ENCODE measurements around the gene CHURC1.
A peak's percentile ranks its signal among the peaks of the same experiment; 100 is the strongest.

The CHURC1 gene

GRCh38 chr14:64954491-64955240 is 40.4 kb downstream of the CHURC1 start:
- DNase-seq (ENCODE audit: low read depth): no peak
- TF ChIP-seq CTCF (conservative IDR thresholded peaks at IDR 0.05; ENCODE audit: low read depth, low read length): no peak
- H3K4me3 ChIP-seq (ENCODE audit: low read depth, low read length): no peak overlapping the region

GRCh38 chr14:64955297-64955696 is 41.0 kb downstream of the CHURC1 start:
- no peak for TF ChIP-seq CTCF (conservative IDR thresholded peaks at IDR 0.05; ENCODE audit: low read depth, low read length)
- no peak overlapping the region for H3K4me3 ChIP-seq (ENCODE audit: low read depth, low read length)
- no peak for DNase-seq (ENCODE audit: low read depth)

- H3K4me3 ChIP-seq (ENCODE audit: low read depth, low read length): no peak overlapping the region
- no peak for DNase-seq (ENCODE audit: low read depth)
- no peak for TF ChIP-seq CTCF (conservative IDR thresholded peaks at IDR 0.05; ENCODE audit: low read depth, low read length)
Measured at GRCh38 chr14:64956697-64957406, 42.6 kb downstream of the CHURC1 start.

GRCh38 chr14:64958201-64958600 is 43.9 kb downstream of the CHURC1 start:
- DNase-seq (ENCODE audit: low read depth): no peak
- TF ChIP-seq CTCF (conservative IDR thresholded peaks at IDR 0.05; ENCODE audit: low read depth, low read length): no peak
- H3K4me3 ChIP-seq (ENCODE audit: low read depth, low read length): no peak overlapping the region

- DNase-seq (ENCODE audit: low read depth): no peak
- no peak for TF ChIP-seq CTCF (conservative IDR thresholded peaks at IDR 0.05; ENCODE audit: low read depth, low read length)
Measured at GRCh38 chr14:64958743-64959142, 44.5 kb downstream of the CHURC1 start.

GRCh38 chr14:64960762-64961276 is 46.6 kb downstream of the CHURC1 start:
- peak; percentile 34 for TF ChIP-seq CTCF (conservative IDR thresholded peaks at IDR 0.05; ENCODE audit: low read depth, low read length)
- no peak overlapping the region for H3K4me3 ChIP-seq (ENCODE audit: low read depth, low read length)
- DNase-seq (ENCODE audit: low read depth): no peak

More at GRCh38 chr14:64958743-64959142, 44.5 kb downstream of the CHURC1 start:
- no peak overlapping the region for H3K4me3 ChIP-seq (ENCODE audit: low read depth, low read length)
